ENCODE measurements around the gene CDHR4. TPM values are rescaled to one million over a fixed set of nuclear protein-coding genes. Genes with fewer than 3 reads are reported as not detected.

Gene CDHR4
- total and polyA plus RNA-seq, 2 of the 8 experiments (the other 6 are each of a cell fraction or from before 2014, with no cell fraction given), result 0.50 to 0.60 TPM

DNA sequence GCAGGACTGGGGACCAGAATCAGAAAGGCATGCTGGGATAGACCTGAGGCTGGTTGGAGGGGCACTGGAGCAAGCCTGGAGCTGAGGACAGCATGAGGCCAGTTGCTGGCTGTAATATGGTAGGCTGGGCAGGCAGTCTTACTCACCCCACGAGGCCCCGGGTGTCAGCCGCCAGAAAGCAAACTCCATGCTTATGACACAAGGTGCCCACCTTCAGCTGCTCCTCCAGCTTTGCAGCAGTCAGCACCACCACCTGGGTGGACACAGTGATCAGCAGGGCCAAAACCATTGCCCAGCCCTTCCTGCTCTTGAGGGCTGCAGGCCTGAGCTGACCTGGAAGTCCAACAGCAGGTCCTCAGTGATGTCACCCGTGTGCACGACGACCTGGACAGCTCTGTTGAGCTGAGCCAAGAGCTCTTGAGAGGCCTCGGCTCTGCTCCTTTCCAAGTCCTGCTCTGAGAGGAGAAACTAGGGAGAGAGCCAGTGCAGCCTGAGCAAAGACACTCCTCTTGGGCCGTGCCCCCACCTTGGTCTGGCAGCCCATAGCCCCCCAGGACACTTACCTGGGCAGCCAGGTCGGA is 13.3 kb upstream of the CDHR4 start (continued):
- TF ChIP-seq TAF7 (optimal IDR thresholded peaks at IDR 0.05; ENCODE audit: borderline replicate concordance, low read depth, low read length) (no peak), GABPA (IDR thresholded peaks at IDR 0.05; ENCODE audit: borderline replicate concordance, insufficient read depth, low read length) (no peak), POU5F1 (IDR thresholded peaks at IDR 0.05; ENCODE audit: low read depth, low read length) (no peak), KDM5A (IDR thresholded peaks at IDR 0.05; ENCODE audit: low read length) (no peak), CREB1 (IDR thresholded peaks at IDR 0.05) (no peak), POLR2A (IDR thresholded peaks at IDR 0.05; ENCODE audit: control extremely low read depth in 1 of 2, low read depth in 2 of 2, low read length in 2 of 2) (no peak)
- TF ChIP-seq, protein P1, sequence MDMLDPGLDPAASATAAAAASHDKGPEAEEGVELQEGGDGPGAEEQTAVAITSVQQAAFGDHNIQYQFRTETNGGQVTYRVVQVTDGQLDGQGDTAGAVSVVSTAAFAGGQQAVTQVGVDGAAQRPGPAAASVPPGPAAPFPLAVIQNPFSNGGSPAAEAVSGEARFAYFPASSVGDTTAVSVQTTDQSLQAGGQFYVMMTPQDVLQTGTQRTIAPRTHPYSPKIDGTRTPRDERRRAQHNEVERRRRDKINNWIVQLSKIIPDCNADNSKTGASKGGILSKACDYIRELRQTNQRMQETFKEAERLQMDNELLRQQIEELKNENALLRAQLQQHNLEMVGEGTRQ (IDR thresholded peaks at IDR 0.05; ENCODE audit: low read length), result no peak
